ENCODE results near the gene RPIA.
A peak's percentile ranks its signal among the peaks of the same experiment; 100 is the strongest.

The RPIA gene

DNA sequence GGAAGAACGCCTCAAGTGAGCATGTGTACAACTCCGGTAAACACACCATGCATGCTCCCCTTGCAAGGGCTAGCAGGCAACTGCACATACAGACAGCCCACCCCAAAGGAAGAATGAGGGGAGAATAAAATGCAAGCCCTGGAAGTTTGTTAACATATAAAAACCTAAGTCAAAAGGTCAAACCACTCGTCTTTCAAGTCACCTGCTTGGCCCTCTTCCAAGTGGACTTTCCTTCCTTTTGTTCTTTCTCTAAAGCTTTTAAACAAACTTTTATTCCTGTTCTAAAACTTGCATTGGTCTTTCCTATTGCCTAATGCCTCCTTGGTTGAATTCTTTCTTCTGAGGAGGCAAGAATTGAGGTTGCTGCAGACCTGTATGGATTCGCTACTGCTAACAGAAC is 5.2 kb upstream of the RPIA start:
- Histone ChIP-seq H3K4me3 (ENCODE audit: low read length) (no peak overlapping the region), H2BK15ac (replicated peaks; ENCODE audit: low read depth) (no peak overlapping the region), H3K18ac (ENCODE audit: low read length) (no peak overlapping the region), H3K4ac (ENCODE audit: low read depth, low read length) (no peak overlapping the region), H3K79me1 (ENCODE audit: low read length) (no peaks in the 10 kb centered on the region), H3K36me3 (ENCODE audit: control insufficient read depth, insufficient read depth, low read length) (no peaks in the 10 kb centered on the region), H2BK5ac (ENCODE audit: low read length) (no peak overlapping the region), H3K79me2 (ENCODE audit: control insufficient read depth, insufficient read depth, low read length) (no peaks in the 10 kb centered on the region), H3K27ac (ENCODE audit: low read depth, low read length) (no peak overlapping the region), H3K27me3 (ENCODE audit: insufficient read depth, low read length, poor library complexity) (no peaks in the 10 kb centered on the region), H4K8ac (ENCODE audit: low read depth, low read length) (no peak overlapping the region), H4K5ac (ENCODE audit: low read length) (no peak overlapping the region), H2BK120ac (ENCODE audit: low read depth, low read length) (no peak overlapping the region), H3K4me1 (ENCODE audit: control insufficient read depth, low read depth, low read length) (no peaks in the 10 kb centered on the region), H3K23ac (ENCODE audit: low read length) (no peak overlapping the region), H3K9ac (ENCODE audit: low read length) (no peak overlapping the region), H3K56ac (ENCODE audit: low read length) (no peak overlapping the region), H2AK5ac (ENCODE audit: low read length) (no peak overlapping the region), H3K4me2 (ENCODE audit: low read length) (no peak overlapping the region)
- no CpG with 5 or more reads among the region's 4 CpGs for WGBS (ENCODE audit: extremely low coverage, insufficient coverage, low lambda C conversion rate)
- DNase-seq, result no peak

DNA sequence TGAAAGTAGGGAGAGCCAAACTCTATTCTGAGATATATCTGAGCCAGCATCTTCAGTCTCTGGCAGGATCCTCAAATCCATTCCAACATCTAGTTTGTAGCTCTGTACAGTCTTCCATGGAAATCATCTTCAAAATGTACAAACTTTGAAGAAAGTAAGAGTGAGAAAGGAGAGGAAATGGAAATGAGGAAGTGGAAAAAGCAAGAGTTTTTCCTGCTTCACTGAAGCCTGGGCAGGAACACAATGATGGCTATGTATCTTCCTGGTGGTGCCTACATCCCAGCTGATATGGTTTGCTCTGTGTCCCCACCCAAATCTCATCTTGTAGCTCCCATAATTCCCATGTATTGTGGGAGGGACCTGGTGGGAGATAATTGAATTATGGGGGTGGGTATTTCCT is 4.1 kb upstream of the RPIA start:
- Histone ChIP-seq H3K4me3 (ENCODE audit: low read length) (no peak overlapping the region), H3K27ac (ENCODE audit: low read depth, low read length) (no peak overlapping the region), H4K5ac (ENCODE audit: low read length) (no peak overlapping the region), H3K9ac (ENCODE audit: low read length) (no peak overlapping the region), H2BK120ac (ENCODE audit: low read depth, low read length) (no peak overlapping the region), H3K56ac (ENCODE audit: low read length) (no peak overlapping the region), H3K79me2 (ENCODE audit: control insufficient read depth, insufficient read depth, low read length) (peaks cover 6% of the 10 kb centered on the region), H3K18ac (ENCODE audit: low read length) (no peak overlapping the region), H3K4me1 (ENCODE audit: control insufficient read depth, low read depth, low read length) (no peaks in the 10 kb centered on the region), H3K79me1 (ENCODE audit: low read length) (peaks cover 4% of the 10 kb centered on the region), H3K23ac (ENCODE audit: low read length) (no peak overlapping the region), H2BK5ac (ENCODE audit: low read length) (no peak overlapping the region), H3K4ac (ENCODE audit: low read depth, low read length) (no peak overlapping the region), H4K8ac (ENCODE audit: low read depth, low read length) (no peak overlapping the region), H3K27me3 (ENCODE audit: insufficient read depth, low read length, poor library complexity) (no peaks in the 10 kb centered on the region), H2AK5ac (ENCODE audit: low read length) (no peak overlapping the region), H2BK15ac (replicated peaks; ENCODE audit: low read depth) (no peak overlapping the region), H3K4me2 (ENCODE audit: low read length) (no peak overlapping the region), H3K36me3 (ENCODE audit: control insufficient read depth, insufficient read depth, low read length) (no peaks in the 10 kb centered on the region)
- no peak for DNase-seq

DNA sequence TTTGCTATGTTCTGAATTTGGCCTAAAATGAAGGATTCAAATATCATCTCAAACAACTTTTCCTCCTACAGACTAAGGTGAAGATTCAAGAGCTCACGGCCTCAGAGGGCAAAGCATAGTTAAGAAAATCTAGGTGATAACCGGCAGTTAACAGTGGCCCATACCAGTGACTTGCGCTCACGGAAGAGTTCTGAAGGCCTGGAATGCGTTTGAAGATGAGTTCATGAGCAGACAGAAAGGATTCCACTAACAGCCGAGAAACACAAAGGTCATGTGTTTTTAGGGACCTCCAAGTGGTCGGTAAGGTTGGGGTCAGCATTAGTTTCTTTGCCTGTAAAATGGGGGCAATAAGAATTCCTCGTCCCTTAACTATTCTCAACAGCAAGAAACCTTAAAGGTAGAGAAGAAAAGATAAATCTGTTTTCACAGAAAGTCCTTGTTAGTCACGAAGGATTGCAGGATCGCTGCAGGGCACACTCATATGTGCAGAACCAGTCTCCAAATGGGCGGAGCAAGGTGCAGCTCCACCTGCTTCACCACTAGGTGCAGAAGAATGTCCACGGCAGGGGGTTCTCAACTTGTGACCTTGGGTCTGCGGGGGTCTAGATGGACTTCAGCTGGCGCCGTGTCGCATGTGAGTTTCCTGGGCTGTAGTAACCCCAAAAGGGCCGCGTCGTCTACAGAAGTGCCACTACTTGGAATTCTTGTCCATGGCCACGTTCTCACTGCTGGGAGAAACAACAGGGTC is 708 bp upstream of the RPIA start:
- DNase-seq, result no peak

DNA sequence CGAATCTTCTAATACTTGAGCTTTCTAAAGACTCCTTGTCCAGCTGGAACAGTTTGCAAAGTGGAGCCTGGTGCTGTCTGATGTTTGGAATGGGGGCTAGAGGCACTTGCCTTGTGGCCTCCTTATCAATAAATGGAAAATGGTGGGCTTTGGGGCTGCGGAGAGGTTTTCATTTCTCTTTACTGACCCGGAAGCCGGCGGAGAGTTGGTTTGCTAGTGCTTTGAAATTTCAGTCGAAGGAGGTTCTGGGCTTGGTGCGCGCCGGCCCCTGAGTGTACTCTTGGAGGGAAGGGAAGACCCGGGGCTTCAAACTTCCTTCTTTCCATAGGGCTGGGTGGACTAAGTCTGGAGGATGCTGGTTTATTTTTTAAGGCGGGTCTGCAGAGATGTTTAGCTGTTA is 714 bp downstream of the RPIA start:
- H3K79me1 ChIP-seq (ENCODE audit: low read length), result peaks cover 24% of the 10 kb centered on the region
- no peak overlapping the region for H3K23ac ChIP-seq (ENCODE audit: low read length)
- H3K9ac ChIP-seq (ENCODE audit: low read length), result peak overlapping the region; percentile 87
- no peaks in the 10 kb centered on the region for H3K27me3 ChIP-seq (ENCODE audit: insufficient read depth, low read length, poor library complexity)
- H3K27ac ChIP-seq (ENCODE audit: low read depth, low read length), result no peak overlapping the region
- H3K4me1 ChIP-seq (ENCODE audit: control insufficient read depth, low read depth, low read length), result peaks cover 2% of the 10 kb centered on the region
- peaks cover 38% of the 10 kb centered on the region for H3K79me2 ChIP-seq (ENCODE audit: control insufficient read depth, insufficient read depth, low read length)
- no peak overlapping the region for H4K5ac ChIP-seq (ENCODE audit: low read length)
- peak; percentile 32 for DNase-seq
- H4K8ac ChIP-seq (ENCODE audit: low read depth, low read length), result no peak overlapping the region
- peak overlapping the region; percentile 92 for H3K4me2 ChIP-seq (ENCODE audit: low read length)
- H3K4me3 ChIP-seq (ENCODE audit: low read length), result peak overlapping the region; percentile 90
- H2BK15ac ChIP-seq (replicated peaks; ENCODE audit: low read depth), result no peak overlapping the region
- peak overlapping the region; percentile 94 for H3K56ac ChIP-seq (ENCODE audit: low read length)
- H2AK5ac ChIP-seq (ENCODE audit: low read length), result no peak overlapping the region
- H2BK120ac ChIP-seq (ENCODE audit: low read depth, low read length), result no peak overlapping the region
- H3K18ac ChIP-seq (ENCODE audit: low read length), result peak overlapping the region; percentile 16
- no peak overlapping the region for H2BK5ac ChIP-seq (ENCODE audit: low read length)
- WGBS (ENCODE audit: extremely low coverage, insufficient coverage, low lambda C conversion rate), result no CpG with 5 or more reads among the region's 11 CpGs
- no peaks in the 10 kb centered on the region for H3K36me3 ChIP-seq (ENCODE audit: control insufficient read depth, insufficient read depth, low read length)
- H3K4ac ChIP-seq (ENCODE audit: low read depth, low read length), result no peak overlapping the region

More for the DNA sequence above, 708 bp upstream of the RPIA start:
- H3K79me2 ChIP-seq (ENCODE audit: control insufficient read depth, insufficient read depth, low read length), result peaks cover 34% of the 10 kb centered on the region
- H2BK5ac ChIP-seq (ENCODE audit: low read length), result no peak overlapping the region
- H2AK5ac ChIP-seq (ENCODE audit: low read length), result no peak overlapping the region
- H3K4ac ChIP-seq (ENCODE audit: low read depth, low read length), result peak overlapping the region; percentile 84
- peak overlapping the region; percentile 78 for H3K4me3 ChIP-seq (ENCODE audit: low read length)
- peaks cover 22% of the 10 kb centered on the region for H3K79me1 ChIP-seq (ENCODE audit: low read length)
- peak overlapping the region; percentile 94 for H3K56ac ChIP-seq (ENCODE audit: low read length)
- H3K9ac ChIP-seq (ENCODE audit: low read length), result peak overlapping the region; percentile 87
- no peak overlapping the region for H3K18ac ChIP-seq (ENCODE audit: low read length)
- peaks cover 2% of the 10 kb centered on the region for H3K4me1 ChIP-seq (ENCODE audit: control insufficient read depth, low read depth, low read length)
- H4K5ac ChIP-seq (ENCODE audit: low read length), result no peak overlapping the region
- H4K8ac ChIP-seq (ENCODE audit: low read depth, low read length), result no peak overlapping the region
- H3K23ac ChIP-seq (ENCODE audit: low read length), result no peak overlapping the region
- no peaks in the 10 kb centered on the region for H3K27me3 ChIP-seq (ENCODE audit: insufficient read depth, low read length, poor library complexity)
- WGBS (ENCODE audit: extremely low coverage, insufficient coverage, low lambda C conversion rate), result no CpG with 5 or more reads among the region's 20 CpGs
- H3K4me2 ChIP-seq (ENCODE audit: low read length), result peak overlapping the region; percentile 92
- H2BK15ac ChIP-seq (replicated peaks; ENCODE audit: low read depth), result no peak overlapping the region
- no peaks in the 10 kb centered on the region for H3K36me3 ChIP-seq (ENCODE audit: control insufficient read depth, insufficient read depth, low read length)
- no peak overlapping the region for H2BK120ac ChIP-seq (ENCODE audit: low read depth, low read length)
- H3K27ac ChIP-seq (ENCODE audit: low read depth, low read length), result no peak overlapping the region

DNA sequence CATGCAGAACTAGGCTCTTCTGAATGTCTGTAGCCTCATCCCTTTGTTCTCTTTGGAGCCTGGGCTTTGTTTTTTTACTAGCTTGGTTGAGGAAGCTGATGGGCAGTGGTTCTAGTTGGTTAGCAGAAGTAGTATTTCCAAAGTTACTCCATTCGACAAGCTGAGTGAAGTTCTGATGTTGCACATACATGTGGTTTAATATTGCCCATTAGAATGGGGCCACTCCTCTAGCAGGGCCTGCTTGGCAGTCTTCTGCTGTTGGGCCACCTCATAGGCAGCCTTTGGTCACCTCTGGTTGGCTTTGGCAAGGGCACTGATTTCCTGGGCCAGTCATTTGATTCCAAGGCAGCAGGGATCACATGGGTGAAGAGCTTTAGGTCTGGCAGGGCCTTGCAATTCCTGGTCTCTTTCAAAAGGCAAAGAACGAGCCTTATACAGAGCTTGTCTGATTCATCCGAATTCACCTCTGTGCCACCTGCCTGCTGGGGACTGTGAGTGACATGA is 2.5 kb downstream of the RPIA start:
- Histone ChIP-seq H3K36me3 (ENCODE audit: control insufficient read depth, insufficient read depth, low read length) (no peaks in the 10 kb centered on the region), H3K4me2 (ENCODE audit: low read length) (no peak overlapping the region), H3K27ac (ENCODE audit: low read depth, low read length) (no peak overlapping the region), H4K8ac (ENCODE audit: low read depth, low read length) (no peak overlapping the region), H2BK5ac (ENCODE audit: low read length) (no peak overlapping the region), H3K79me2 (ENCODE audit: control insufficient read depth, insufficient read depth, low read length) (peaks cover 44% of the 10 kb centered on the region), H4K5ac (ENCODE audit: low read length) (no peak overlapping the region), H3K18ac (ENCODE audit: low read length) (no peak overlapping the region), H3K4me1 (ENCODE audit: control insufficient read depth, low read depth, low read length) (peaks cover 5% of the 10 kb centered on the region), H3K79me1 (ENCODE audit: low read length) (peaks cover 33% of the 10 kb centered on the region), H2BK15ac (replicated peaks; ENCODE audit: low read depth) (no peak overlapping the region), H3K4ac (ENCODE audit: low read depth, low read length) (no peak overlapping the region), H2BK120ac (ENCODE audit: low read depth, low read length) (no peak overlapping the region), H3K27me3 (ENCODE audit: insufficient read depth, low read length, poor library complexity) (no peaks in the 10 kb centered on the region), H3K23ac (ENCODE audit: low read length) (no peak overlapping the region), H3K4me3 (ENCODE audit: low read length) (no peak overlapping the region), H3K9ac (ENCODE audit: low read length) (no peak overlapping the region), H3K56ac (ENCODE audit: low read length) (no peak overlapping the region), H2AK5ac (ENCODE audit: low read length) (no peak overlapping the region)
- no peak for DNase-seq
- no CpG with 5 or more reads among the region's 3 CpGs for WGBS (ENCODE audit: extremely low coverage, insufficient coverage, low lambda C conversion rate)

DNA sequence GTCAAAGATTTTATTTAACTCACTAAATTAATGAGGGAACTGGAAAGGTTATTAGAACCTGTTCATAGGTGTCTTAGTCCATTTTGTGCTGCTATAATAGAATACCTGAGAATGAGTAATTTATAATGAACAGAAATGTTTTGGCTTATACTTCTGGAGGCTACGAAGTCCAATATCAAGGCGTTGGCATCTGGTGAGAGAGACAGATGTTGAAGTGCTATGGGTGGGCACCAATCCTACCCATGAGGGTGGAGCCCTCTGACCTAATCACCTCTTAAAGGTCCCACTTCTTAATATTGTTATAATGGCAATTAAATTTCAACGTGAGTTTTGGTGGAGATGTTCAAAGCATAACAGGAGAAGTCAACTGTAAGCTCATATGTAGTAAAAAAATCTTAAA is 5.1 kb downstream of the RPIA start:
- Histone ChIP-seq H2AK5ac (ENCODE audit: low read length) (no peak overlapping the region), H3K56ac (ENCODE audit: low read length) (no peak overlapping the region), H3K9ac (ENCODE audit: low read length) (no peak overlapping the region), H3K23ac (ENCODE audit: low read length) (no peak overlapping the region), H4K8ac (ENCODE audit: low read depth, low read length) (no peak overlapping the region), H3K18ac (ENCODE audit: low read length) (no peak overlapping the region), H2BK15ac (replicated peaks; ENCODE audit: low read depth) (no peak overlapping the region), H2BK120ac (ENCODE audit: low read depth, low read length) (no peak overlapping the region), H2BK5ac (ENCODE audit: low read length) (no peak overlapping the region), H3K79me2 (ENCODE audit: control insufficient read depth, insufficient read depth, low read length) (peaks cover 44% of the 10 kb centered on the region), H3K4me2 (ENCODE audit: low read length) (no peak overlapping the region), H3K4me1 (ENCODE audit: control insufficient read depth, low read depth, low read length) (peaks cover 5% of the 10 kb centered on the region), H3K79me1 (ENCODE audit: low read length) (peaks cover 33% of the 10 kb centered on the region), H3K4me3 (ENCODE audit: low read length) (no peak overlapping the region), H4K5ac (ENCODE audit: low read length) (no peak overlapping the region), H3K4ac (ENCODE audit: low read depth, low read length) (no peak overlapping the region), H3K36me3 (ENCODE audit: control insufficient read depth, insufficient read depth, low read length) (peaks cover 1% of the 10 kb centered on the region), H3K27me3 (ENCODE audit: insufficient read depth, low read length, poor library complexity) (no peaks in the 10 kb centered on the region), H3K27ac (ENCODE audit: low read depth, low read length) (no peak overlapping the region)
- no CpG with 5 or more reads among the region's 3 CpGs for WGBS (ENCODE audit: extremely low coverage, insufficient coverage, low lambda C conversion rate)
- DNase-seq, result no peak
